Kidney (tissue), 14 donors: ENCODE results near the gene IQSEC1. TPM values are rescaled to one million over a fixed set of nuclear protein-coding genes. Genes with fewer than 3 reads are reported as not detected.

Experiments
- DNase-seq, 5 donors: peaks; one replicate each; pipeline ENCODE4 v3.0.0-alpha.2; 2013 to 2020
- FAIRE-seq: peaks from 2 replicates; lab custom pipeline; 2012; peaks lifted over from hg19 to GRCh38; lab: Jason Lieb, UNC
- H3K27ac ChIP-seq, 2 donors: one replicate each; pipeline ENCODE4 v1.7.0; 2013; ENCODE audit warnings: low read depth in 2 of 2, low read length in 2 of 2, inconsistent platforms in 1 of 2
- H3K27me3 ChIP-seq: one replicate; pipeline ENCODE4 v1.7.1; 2013; ENCODE audit warnings: low read length, inconsistent platforms; ENCODE audit not compliant: control insufficient read depth, insufficient read depth
- H3K36me3 ChIP-seq, 3 donors: one replicate each; pipeline versions ENCODE4 v1.7.0 to v1.7.1; 2013; ENCODE audit warnings: low read length in 3 of 3, control low read depth in 1 of 3, inconsistent platforms in 1 of 3; ENCODE audit not compliant: insufficient read depth in 3 of 3, control insufficient read depth in 2 of 3
- H3K4me1 ChIP-seq, 3 donors: one replicate each; pipeline versions ENCODE4 v1.7.0 to v1.7.1; 2013; ENCODE audit warnings: low read length in 3 of 3, inconsistent platforms in 1 of 3, low read depth in 1 of 3; ENCODE audit not compliant: control insufficient read depth in 2 of 3, insufficient read depth in 2 of 3
- H3K4me3 ChIP-seq, 3 donors: one replicate each; pipeline versions ENCODE4 v1.7.0 to v1.8.1; 2013; ENCODE audit warnings: low read length in 3 of 3, control low read depth in 1 of 3, inconsistent platforms in 1 of 3
- H3K9ac ChIP-seq, 3 donors: one replicate each; pipeline versions ENCODE4 v1.7.0 to v1.7.1; 2013; ENCODE audit warnings: low read length in 3 of 3, control low read depth in 1 of 3, inconsistent platforms in 1 of 3
- H3K9me3 ChIP-seq, 3 donors: one replicate each; pipeline versions ENCODE4 v1.7.0 to v1.7.1; 2013; ENCODE audit warnings: low read length in 3 of 3, control low read depth in 1 of 3, inconsistent platforms in 1 of 3; ENCODE audit not compliant: control insufficient read depth in 2 of 3, insufficient read depth in 1 of 3
- intact Hi-C: fragments of 100-400 bp; cut with DNase I; formaldehyde crosslinking; loops from one replicate; pipeline ENCODE4 v1.11.1; 2022
- polyA plus RNA-seq: library from polyadenylated mRNA; stranded (reverse); fragments of 350-450 nt; fragmentation: Illumina TruSeq; extraction: RNeasy Lipid Tissue Mini Kit (QIAGEN cat#74804); gene quantifications from one replicate; pipeline ENCODE4 v1.2.3, GENCODE V29; 2014; ENCODE audit warnings: low read depth, low replicate concordance; ENCODE audit not compliant: insufficient read depth
- total RNA-seq: library from RNA; stranded (reverse); fragmentation: NEBNext Ultra II Directional; extraction: Animal tissue kit (Norgen Biotek cat#: 25700); gene quantifications from one replicate; pipeline ENCODE4 v1.2.1, GENCODE V29; 2021
- TF ChIP-seq, protein P1 (sequence below): IDR thresholded peaks from 3 replicates; pipeline ENCODE4 v1.5.1; 2012; ENCODE audit warnings: mild to moderate bottlenecking, moderate library complexity, borderline replicate concordance; ENCODE audit not compliant: insufficient read depth; ENCODE audit errors: extremely low read depth
- donor health status: control.
- donor health status: control.
- donor health status: control.
- donor health status: control.
- donor health status: control.
- donor health status: DM: yes; HTN: yes; CAD: no.
- donor health status: Normal renal cell carcinoma (clear cell type).

IQSEC1 gene
- total and polyA plus RNA-seq, 2 donors from 2014 or later: 15.1 to 45.7 TPM

DNA sequence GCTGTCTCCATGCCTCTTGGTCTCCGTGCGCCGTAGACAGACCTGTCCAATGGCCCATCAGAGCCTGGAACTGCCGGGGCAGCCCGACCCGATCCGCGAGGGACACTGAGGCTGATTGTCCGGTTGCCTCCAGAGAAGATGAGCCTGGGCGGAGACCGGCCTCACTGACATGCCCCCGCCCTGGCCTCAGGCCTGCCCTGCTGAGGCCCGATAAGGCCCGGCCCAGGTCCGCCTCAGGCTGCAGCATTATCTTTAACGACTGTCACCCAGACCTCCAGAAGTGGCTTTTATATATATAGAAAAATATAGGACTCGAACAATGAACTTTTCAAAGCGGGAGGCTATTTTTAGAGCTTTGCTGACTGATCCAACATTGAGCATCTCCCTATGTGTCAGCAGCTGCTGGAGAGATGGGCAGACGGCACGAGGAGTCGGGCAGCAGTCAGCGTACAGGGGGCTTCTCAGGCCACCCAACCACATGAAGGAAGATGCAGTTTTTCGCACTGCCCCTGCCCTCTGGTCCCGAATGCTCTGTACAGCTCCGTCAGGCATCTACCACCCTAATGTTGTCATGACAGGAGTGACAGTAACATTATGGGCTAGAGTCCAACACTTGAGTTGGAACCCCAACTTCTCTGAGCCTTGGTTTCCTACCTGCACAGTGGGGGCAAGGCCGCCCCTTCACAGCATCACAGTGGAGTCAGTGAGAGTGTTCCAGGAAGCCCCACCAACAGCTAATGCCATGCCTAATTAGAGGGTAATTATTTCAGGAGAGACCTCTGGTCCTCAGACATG, 119.8 kb downstream of the IQSEC1 start:
- Histone ChIP-seq H3K27ac (no peak overlapping the region), H3K9ac (no peak overlapping the region), H3K36me3 (no peaks in the 10 kb centered on the region), H3K4me3 (no peak overlapping the region), H3K27me3 (no peaks in the 10 kb centered on the region), H3K4me1 (peaks cover 0 to 36% (median 8%) of the 10 kb centered on the region in 3 donors), H3K9me3 (no peaks in the 10 kb centered on the region)
- intact Hi-C loops: no loop called here
- no peak for FAIRE-seq
- DNase-seq: no peak
- TF ChIP-seq, protein P1, sequence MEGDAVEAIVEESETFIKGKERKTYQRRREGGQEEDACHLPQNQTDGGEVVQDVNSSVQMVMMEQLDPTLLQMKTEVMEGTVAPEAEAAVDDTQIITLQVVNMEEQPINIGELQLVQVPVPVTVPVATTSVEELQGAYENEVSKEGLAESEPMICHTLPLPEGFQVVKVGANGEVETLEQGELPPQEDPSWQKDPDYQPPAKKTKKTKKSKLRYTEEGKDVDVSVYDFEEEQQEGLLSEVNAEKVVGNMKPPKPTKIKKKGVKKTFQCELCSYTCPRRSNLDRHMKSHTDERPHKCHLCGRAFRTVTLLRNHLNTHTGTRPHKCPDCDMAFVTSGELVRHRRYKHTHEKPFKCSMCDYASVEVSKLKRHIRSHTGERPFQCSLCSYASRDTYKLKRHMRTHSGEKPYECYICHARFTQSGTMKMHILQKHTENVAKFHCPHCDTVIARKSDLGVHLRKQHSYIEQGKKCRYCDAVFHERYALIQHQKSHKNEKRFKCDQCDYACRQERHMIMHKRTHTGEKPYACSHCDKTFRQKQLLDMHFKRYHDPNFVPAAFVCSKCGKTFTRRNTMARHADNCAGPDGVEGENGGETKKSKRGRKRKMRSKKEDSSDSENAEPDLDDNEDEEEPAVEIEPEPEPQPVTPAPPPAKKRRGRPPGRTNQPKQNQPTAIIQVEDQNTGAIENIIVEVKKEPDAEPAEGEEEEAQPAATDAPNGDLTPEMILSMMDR: no peak

DNA sequence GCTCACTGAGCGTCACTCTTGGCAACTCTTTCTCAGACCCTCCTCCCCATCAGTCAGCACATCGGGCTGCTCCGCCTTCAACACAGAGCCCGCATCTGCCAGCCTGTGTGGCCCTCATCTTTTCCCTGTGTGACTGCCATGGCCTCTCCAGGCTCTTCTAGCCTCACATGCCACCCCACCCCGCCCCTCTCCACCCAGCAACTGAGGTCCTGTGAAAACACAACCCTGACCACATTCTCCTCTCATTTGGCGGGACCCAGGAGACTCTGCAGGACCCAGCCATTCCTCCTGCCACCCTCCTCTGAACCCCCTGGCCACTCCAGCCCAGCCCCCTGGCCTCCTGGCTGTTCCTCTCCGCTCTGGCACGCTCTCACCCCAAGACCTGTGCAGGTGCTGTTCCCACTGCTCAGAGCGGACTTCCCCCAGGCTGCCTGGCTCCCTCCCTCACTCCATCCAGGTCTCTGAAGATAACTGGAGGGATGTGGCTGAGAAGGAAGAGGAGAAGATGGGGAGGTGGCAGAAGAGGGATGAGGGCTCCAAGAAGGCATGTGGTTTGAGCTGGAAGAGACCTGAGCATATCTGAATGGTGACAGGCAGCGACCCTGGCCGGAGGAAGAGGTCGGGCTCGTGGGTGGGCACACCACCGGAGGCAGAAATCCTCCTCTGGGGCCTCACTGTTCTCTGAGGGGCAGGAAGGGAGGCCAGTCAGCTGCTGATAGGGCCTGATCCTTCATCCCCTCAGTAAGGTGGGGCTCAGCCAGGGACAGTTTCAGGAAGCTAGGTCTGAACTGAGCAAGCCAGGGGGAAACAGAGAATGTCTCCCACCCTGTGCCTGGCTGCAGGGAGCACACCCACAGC, 120.7 kb downstream of the IQSEC1 start:
- H3K4me3 ChIP-seq: no peak overlapping the region
- TF ChIP-seq, protein P1: no peak
- no peak for DNase-seq
- FAIRE-seq: no peak
- no peaks in the 10 kb centered on the region for H3K9me3 ChIP-seq
- H3K9ac ChIP-seq: no peak overlapping the region
- peaks cover 0 to 41% (median 14%) of the 10 kb centered on the region in 3 donors for H3K4me1 ChIP-seq
- intact Hi-C loops: no loop called here
- no peaks in the 10 kb centered on the region for H3K36me3 ChIP-seq
- H3K27ac ChIP-seq: no peak overlapping the region
- no peaks in the 10 kb centered on the region for H3K27me3 ChIP-seq

DNA sequence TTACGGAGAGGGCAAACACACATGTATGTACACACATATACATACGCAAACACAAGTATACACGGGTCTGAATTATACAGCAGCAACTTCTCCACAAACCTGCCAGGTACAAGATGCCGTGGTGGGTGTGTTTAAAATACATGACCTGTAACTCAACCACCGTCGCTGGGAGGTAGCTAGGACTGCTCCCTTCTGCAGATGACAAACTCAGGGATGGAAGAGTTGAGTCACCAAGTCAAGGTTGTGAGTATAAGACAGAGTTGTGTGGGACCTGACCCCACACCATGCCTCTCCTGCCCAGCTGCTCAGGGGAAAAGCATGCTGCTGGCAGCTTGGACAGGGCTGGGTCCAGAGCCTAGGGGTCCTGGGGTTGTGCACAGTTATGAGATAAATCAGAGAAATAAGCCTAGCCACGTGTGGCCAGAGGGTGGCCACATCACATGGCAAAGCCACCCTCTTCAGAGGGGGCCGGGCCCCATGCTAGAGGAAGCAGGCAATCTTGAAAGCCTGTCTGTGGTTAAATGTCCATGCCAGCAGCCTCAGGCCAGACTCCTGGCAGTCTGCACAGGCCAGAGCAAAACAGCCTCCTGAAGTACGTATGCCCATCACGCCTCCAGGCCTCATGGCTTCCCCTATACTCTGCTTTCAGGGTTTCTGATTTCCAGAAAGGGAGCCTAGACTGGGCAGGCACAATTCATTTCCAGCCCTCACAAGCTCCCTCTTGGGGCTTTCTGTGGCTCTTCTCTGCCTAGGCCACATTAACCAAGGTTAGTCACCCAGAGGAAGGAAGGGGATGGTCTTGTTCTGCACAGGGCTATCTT, 124.1 kb downstream of the IQSEC1 start:
- TF ChIP-seq, protein P1: no peak
- no peaks in the 10 kb centered on the region for H3K36me3 ChIP-seq
- intact Hi-C loops: no loop called here
- DNase-seq: peak in 1 of 5 donors; percentile 66
- no peak overlapping the region for H3K9ac ChIP-seq
- no peaks in the 10 kb centered on the region for H3K9me3 ChIP-seq
- H3K4me1 ChIP-seq: peaks cover 0 to 26% (median 13%) of the 10 kb centered on the region in 3 donors
- no peaks in the 10 kb centered on the region for H3K27me3 ChIP-seq
- no peak for FAIRE-seq
- no peak overlapping the region for H3K4me3 ChIP-seq
- no peak overlapping the region for H3K27ac ChIP-seq
